HepG2 (cell line): ENCODE data around the gene LRPPRC. TPM values are rescaled to one million over a fixed set of nuclear protein-coding genes. Genes with fewer than 3 reads are reported as not detected.

ENCODE experiments used
- HES4 ChIP-seq: sonication (generic); formaldehyde crosslinking; IDR thresholded peaks from 2 replicates; pipeline ENCODE4 v1.9.0; 2021; ENCODE audit warnings: mild to moderate bottlenecking, missing genetic modification reagents, borderline replicate concordance
- KAT7 ChIP-seq: IDR thresholded peaks from 2 replicates; pipeline ENCODE4 v1.6.1; 2018; ENCODE audit warnings: borderline replicate concordance, missing compliant biosample characterization
- KDM1A ChIP-seq: IDR thresholded peaks from 2 replicates; pipeline ENCODE4 v1.6.1; 2016; ENCODE audit warnings: missing compliant biosample characterization
- NFIB ChIP-seq: sonication (generic); formaldehyde crosslinking; IDR thresholded peaks from 2 replicates; pipeline ENCODE4 v1.9.0; 2021; ENCODE audit warnings: missing genetic modification reagents, mild to moderate bottlenecking, borderline replicate concordance
- SNAI1 ChIP-seq: sonication (generic); formaldehyde crosslinking; IDR thresholded peaks from 2 replicates; pipeline ENCODE4 v1.5.0; 2020; ENCODE audit warnings: mild to moderate bottlenecking, missing genetic modification reagents, borderline replicate concordance
- TBP ChIP-seq: sonication (generic); formaldehyde crosslinking; IDR thresholded peaks from 2 replicates; pipeline ENCODE4 v1.5.0; 2020; ENCODE audit warnings: missing genetic modification reagents
- TCF7 ChIP-seq: sonication (generic); IDR thresholded peaks from 2 replicates; pipeline ENCODE4 v1.6.1; 2016; ENCODE audit warnings: antibody characterized with exemption, low read depth
- ZNF292 ChIP-seq: sonication (generic); formaldehyde crosslinking; IDR thresholded peaks from 2 replicates; pipeline ENCODE4 v1.8.1; 2022; ENCODE audit warnings: mild to moderate bottlenecking, low read depth, missing genetic modification reagents, borderline replicate concordance
- ZNF607 ChIP-seq: sonication (generic); formaldehyde crosslinking; IDR thresholded peaks from 2 replicates; pipeline ENCODE4 v1.5.1; 2020; ENCODE audit warnings: missing genetic modification reagents, mild to moderate bottlenecking, borderline replicate concordance
- ZNF746 ChIP-seq: sonication (generic); formaldehyde crosslinking; IDR thresholded peaks from 2 replicates; pipeline ENCODE4 v1.8.0; 2022; ENCODE audit warnings: mild to moderate bottlenecking, missing genetic modification reagents
- polyA plus RNA-seq, 8 experiments: library from polyadenylated mRNA; depleted of rRNA in 3 of 8; stranded (reverse) in 7 of 8; unstranded in 1 of 8; fragments of >200 nt; fragmentation: Illumina TruSeq in 4 of 8; extraction: Trizol in 4 of 8; gene quantifications; 2 replicates each; pipeline versions ENCODE4 v1.2.1 to v1.2.3, GENCODE V29; 2011 to 2016; ENCODE audit warnings: low read depth in 4 of 8, missing spikeins in 1 of 8, mixed read lengths in 1 of 8; ENCODE audit not compliant: insufficient read depth in 1 of 8
- total RNA-seq, 5 experiments: library from RNA; depleted of rRNA; stranded (reverse); fragments of >200 nt; fragmentation: Illumina TruSeq; extraction: Trizol; gene quantifications; 2 replicates each; pipeline ENCODE4 v1.2.3, GENCODE V29; 2016; ENCODE audit warnings: low read depth in 1 of 5
- TF ChIP-seq, protein P1 (sequence below): sonication (generic); formaldehyde crosslinking; IDR thresholded peaks from 2 replicates; pipeline ENCODE4 v1.9.0; 2021; ENCODE audit warnings: mild to moderate bottlenecking, missing genetic modification reagents
- TF ChIP-seq, protein P2 (sequence below), 2 experiments: sonication (generic) in 1 of 2; formaldehyde crosslinking in 1 of 2; IDR thresholded peaks; 2 replicates each; pipeline versions ENCODE4 v1.6.1 to v1.9.0; 2014 to 2022; ENCODE audit warnings: antibody characterized with exemption in 1 of 2, borderline replicate concordance in 1 of 2, inconsistent platforms in 1 of 2, low read depth in 1 of 2, missing genetic modification reagents in 1 of 2
- TF ChIP-seq, protein P3 (sequence below): sonication (generic); formaldehyde crosslinking; IDR thresholded peaks from 2 replicates; pipeline ENCODE4 v1.4.0; 2020; ENCODE audit warnings: missing genetic modification reagents, borderline replicate concordance
- TF ChIP-seq, protein P4 (sequence below): sonication (generic); formaldehyde crosslinking; IDR thresholded peaks from 2 replicates; pipeline ENCODE4 v1.8.0; 2022; ENCODE audit warnings: mild to moderate bottlenecking, missing genetic modification reagents

The LRPPRC gene
- total and polyA plus RNA-seq, 2 of the 13 experiments (the other 11 are each of a cell fraction or from before 2014, with no cell fraction given), result 117 to 167 TPM

DNA sequence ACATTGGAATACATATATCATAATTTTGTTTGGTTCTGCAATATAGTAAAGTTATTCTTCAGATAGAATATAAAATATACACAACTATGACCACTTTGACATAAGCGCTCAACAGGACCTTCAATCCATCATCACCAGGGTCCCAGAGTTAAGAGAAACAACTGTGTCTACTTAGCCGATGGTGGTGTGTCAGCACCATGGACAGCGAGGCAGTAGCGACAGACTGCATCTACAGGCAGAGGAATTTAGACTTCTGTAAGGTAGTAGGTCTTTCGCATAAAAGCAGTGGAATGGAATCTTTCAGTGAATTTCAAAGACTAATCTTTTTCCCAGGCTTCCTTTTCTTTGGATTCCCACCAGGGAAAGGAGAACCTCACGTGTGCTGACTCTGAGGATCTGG, 20.5 kb upstream of the LRPPRC start (continued):
- TF ChIP-seq NFIB (CRISPR knock-in tag) (no peak), KAT7 (no peak), SNAI1 (CRISPR knock-in tag) (no peak), ZNF292 (CRISPR knock-in tag) (no peak), ZNF746 (CRISPR knock-in tag) (no peak), KDM1A (no peak), HES4 (0 out of 2 replicates have a peak, but pooled peaks have one; percentile 63), TCF7 (no peak), TBP (CRISPR knock-in tag) (no peak), ZNF607 (peak; percentile 68; the same call in 1 of the 2 replicates)
- TF ChIP-seq, protein P1, sequence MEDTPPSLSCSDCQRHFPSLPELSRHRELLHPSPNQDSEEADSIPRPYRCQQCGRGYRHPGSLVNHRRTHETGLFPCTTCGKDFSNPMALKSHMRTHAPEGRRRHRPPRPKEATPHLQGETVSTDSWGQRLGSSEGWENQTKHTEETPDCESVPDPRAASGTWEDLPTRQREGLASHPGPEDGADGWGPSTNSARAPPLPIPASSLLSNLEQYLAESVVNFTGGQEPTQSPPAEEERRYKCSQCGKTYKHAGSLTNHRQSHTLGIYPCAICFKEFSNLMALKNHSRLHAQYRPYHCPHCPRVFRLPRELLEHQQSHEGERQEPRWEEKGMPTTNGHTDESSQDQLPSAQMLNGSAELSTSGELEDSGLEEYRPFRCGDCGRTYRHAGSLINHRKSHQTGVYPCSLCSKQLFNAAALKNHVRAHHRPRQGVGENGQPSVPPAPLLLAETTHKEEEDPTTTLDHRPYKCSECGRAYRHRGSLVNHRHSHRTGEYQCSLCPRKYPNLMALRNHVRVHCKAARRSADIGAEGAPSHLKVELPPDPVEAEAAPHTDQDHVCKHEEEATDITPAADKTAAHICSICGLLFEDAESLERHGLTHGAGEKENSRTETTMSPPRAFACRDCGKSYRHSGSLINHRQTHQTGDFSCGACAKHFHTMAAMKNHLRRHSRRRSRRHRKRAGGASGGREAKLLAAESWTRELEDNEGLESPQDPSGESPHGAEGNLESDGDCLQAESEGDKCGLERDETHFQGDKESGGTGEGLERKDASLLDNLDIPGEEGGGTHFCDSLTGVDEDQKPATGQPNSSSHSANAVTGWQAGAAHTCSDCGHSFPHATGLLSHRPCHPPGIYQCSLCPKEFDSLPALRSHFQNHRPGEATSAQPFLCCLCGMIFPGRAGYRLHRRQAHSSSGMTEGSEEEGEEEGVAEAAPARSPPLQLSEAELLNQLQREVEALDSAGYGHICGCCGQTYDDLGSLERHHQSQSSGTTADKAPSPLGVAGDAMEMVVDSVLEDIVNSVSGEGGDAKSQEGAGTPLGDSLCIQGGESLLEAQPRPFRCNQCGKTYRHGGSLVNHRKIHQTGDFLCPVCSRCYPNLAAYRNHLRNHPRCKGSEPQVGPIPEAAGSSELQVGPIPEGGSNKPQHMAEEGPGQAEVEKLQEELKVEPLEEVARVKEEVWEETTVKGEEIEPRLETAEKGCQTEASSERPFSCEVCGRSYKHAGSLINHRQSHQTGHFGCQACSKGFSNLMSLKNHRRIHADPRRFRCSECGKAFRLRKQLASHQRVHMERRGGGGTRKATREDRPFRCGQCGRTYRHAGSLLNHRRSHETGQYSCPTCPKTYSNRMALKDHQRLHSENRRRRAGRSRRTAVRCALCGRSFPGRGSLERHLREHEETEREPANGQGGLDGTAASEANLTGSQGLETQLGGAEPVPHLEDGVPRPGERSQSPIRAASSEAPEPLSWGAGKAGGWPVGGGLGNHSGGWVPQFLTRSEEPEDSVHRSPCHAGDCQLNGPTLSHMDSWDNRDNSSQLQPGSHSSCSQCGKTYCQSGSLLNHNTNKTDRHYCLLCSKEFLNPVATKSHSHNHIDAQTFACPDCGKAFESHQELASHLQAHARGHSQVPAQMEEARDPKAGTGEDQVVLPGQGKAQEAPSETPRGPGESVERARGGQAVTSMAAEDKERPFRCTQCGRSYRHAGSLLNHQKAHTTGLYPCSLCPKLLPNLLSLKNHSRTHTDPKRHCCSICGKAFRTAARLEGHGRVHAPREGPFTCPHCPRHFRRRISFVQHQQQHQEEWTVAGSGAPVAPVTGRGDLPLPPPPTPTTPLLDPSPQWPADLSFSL, result no peak
- TF ChIP-seq, protein P2, sequence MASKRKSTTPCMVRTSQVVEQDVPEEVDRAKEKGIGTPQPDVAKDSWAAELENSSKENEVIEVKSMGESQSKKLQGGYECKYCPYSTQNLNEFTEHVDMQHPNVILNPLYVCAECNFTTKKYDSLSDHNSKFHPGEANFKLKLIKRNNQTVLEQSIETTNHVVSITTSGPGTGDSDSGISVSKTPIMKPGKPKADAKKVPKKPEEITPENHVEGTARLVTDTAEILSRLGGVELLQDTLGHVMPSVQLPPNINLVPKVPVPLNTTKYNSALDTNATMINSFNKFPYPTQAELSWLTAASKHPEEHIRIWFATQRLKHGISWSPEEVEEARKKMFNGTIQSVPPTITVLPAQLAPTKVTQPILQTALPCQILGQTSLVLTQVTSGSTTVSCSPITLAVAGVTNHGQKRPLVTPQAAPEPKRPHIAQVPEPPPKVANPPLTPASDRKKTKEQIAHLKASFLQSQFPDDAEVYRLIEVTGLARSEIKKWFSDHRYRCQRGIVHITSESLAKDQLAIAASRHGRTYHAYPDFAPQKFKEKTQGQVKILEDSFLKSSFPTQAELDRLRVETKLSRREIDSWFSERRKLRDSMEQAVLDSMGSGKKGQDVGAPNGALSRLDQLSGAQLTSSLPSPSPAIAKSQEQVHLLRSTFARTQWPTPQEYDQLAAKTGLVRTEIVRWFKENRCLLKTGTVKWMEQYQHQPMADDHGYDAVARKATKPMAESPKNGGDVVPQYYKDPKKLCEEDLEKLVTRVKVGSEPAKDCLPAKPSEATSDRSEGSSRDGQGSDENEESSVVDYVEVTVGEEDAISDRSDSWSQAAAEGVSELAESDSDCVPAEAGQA (IDR thresholded peaks at IDR 0.05; ENCODE audit: low read depth), result no peak
- TF ChIP-seq, protein P2 (CRISPR knock-in tag; IDR thresholded peaks at IDR 0.05; ENCODE audit: borderline replicate concordance), result peak; percentile 90; the same call in 1 of the 2 replicates
- TF ChIP-seq, protein P3, sequence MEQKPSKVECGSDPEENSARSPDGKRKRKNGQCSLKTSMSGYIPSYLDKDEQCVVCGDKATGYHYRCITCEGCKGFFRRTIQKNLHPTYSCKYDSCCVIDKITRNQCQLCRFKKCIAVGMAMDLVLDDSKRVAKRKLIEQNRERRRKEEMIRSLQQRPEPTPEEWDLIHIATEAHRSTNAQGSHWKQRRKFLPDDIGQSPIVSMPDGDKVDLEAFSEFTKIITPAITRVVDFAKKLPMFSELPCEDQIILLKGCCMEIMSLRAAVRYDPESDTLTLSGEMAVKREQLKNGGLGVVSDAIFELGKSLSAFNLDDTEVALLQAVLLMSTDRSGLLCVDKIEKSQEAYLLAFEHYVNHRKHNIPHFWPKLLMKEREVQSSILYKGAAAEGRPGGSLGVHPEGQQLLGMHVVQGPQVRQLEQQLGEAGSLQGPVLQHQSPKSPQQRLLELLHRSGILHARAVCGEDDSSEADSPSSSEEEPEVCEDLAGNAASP (CRISPR knock-in tag), result peak; percentile 90
- TF ChIP-seq, protein P4, sequence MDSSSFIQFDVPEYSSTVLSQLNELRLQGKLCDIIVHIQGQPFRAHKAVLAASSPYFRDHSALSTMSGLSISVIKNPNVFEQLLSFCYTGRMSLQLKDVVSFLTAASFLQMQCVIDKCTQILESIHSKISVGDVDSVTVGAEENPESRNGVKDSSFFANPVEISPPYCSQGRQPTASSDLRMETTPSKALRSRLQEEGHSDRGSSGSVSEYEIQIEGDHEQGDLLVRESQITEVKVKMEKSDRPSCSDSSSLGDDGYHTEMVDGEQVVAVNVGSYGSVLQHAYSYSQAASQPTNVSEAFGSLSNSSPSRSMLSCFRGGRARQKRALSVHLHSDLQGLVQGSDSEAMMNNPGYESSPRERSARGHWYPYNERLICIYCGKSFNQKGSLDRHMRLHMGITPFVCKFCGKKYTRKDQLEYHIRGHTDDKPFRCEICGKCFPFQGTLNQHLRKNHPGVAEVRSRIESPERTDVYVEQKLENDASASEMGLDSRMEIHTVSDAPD (CRISPR knock-in tag), result no peak
